ENCODE measurements around the gene PTPN14.

GRCh38 chr1:214583824-214584554 lies 32.6 kb upstream of the PTPN14 start:
- TF ChIP-seq E2F1 (CRISPR knock-in tag; IDR thresholded peaks at IDR 0.05) (no peak), CTCF (IDR thresholded peaks at IDR 0.05) (no peak), HMGA2 (CRISPR knock-in tag; IDR thresholded peaks at IDR 0.05) (no peak), FOXP1 (CRISPR knock-in tag; IDR thresholded peaks at IDR 0.05; ENCODE audit: borderline replicate concordance) (no peak), FOXK1 (CRISPR knock-in tag; IDR thresholded peaks at IDR 0.05) (no peak), ZNF219 (CRISPR knock-in tag; IDR thresholded peaks at IDR 0.05; ENCODE audit: borderline replicate concordance) (no peak), SMAD4 (CRISPR knock-in tag; IDR thresholded peaks at IDR 0.05) (no peak)
